ENCODE data around the gene C11orf54. TPM values are rescaled to one million over a fixed set of nuclear protein-coding genes. Genes with fewer than 3 reads are reported as not detected.

The C11orf54 gene
- polyA plus RNA-seq, 2 of the 4 experiments (the other 2 are of a cell fraction) = 12.4 to 27.6 TPM

DNA sequence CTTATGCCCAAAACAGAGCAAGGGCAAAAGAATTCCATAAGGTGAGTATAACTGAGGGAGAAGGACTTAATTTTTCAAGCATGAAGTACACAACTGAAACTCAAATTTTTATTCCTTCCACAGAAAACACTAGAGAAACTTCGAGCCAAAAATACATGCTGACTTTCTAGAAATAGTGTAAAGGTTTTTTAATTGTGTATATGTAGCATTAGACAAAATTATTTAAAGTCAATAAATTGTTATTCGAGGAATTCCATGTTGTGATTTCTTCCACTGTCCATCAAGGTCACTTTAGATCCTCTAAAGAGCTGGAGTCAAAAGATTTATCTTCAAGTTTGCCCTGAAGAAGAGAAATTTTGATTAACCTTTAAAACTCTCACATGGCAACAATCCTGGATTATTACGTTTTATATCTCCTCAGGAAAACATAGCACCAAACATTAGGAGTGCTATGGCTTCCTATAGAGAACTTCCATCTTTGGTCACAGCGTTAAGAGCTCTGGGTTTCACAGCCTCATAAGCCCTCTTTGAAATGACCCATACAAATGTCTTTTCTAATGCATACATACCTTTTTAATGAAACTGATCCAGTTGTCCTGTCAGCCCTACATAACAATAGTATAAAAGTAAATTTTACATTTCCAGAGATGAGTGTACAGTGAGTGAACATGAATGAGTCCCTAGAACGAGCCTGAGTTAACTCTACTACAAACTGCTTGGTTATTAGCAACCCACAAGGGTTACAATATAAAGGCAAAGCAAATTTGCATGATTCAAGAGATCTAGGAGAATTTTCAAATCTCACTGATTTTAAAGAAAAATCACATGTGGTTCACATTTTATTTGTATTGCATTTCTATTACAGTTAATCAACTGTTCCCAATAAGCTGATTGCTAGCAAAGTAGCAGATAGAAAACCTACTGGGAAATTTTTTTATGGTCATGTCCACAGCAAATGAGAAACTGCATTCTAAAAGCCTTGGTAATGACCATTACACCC is 11.1 kb upstream of the C11orf54 start:
- no peak overlapping the region for H3K4me3 ChIP-seq
- H3K4me2 ChIP-seq = no peak overlapping the region
- no peak for DNase-seq (ENCODE audit: low read depth in 1 of 2, low spot score in 1 of 2)
- H3K4me1 ChIP-seq = peaks cover 37% of the 10 kb centered on the region
- H3K9me3 ChIP-seq = no peaks in the 10 kb centered on the region
- ChIA-PET CTCF (no interaction called here), POLR2A (interaction anchor here (0.5 to 2.8 kb wide), 6 partner anchors 9 to 165 kb away, joined by 3 to 16 read pairs (median 5); partner anchors contain the start of genes C11orf54, MED17 and TAF1D)
- no peak for ATAC-seq
- TF ChIP-seq CBX2 (IDR thresholded peaks at IDR 0.05; ENCODE audit: borderline replicate concordance, low read depth) = no peak
- TF ChIP-seq HOXB13 (CRISPR knock-in tag; IDR thresholded peaks at IDR 0.05; ENCODE audit: low read depth) = no peak
- TF ChIP-seq ZFP36 (IDR thresholded peaks at IDR 0.05; ENCODE audit: borderline replicate concordance, partially characterized antibody) = no peak
- no peak for TF ChIP-seq EHMT2 (IDR thresholded peaks at IDR 0.05; ENCODE audit: low read depth)
- TF ChIP-seq NFE2L2 (conservative IDR thresholded peaks at IDR 0.05; ENCODE audit: low read length) = no peak
- TF ChIP-seq, protein P1, sequence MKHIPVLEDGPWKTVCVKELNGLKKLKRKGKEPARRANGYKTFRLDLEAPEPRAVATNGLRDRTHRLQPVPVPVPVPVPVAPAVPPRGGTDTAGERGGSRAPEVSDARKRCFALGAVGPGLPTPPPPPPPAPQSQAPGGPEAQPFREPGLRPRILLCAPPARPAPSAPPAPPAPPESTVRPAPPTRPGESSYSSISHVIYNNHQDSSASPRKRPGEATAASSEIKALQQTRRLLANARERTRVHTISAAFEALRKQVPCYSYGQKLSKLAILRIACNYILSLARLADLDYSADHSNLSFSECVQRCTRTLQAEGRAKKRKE (CRISPR knock-in tag; IDR thresholded peaks at IDR 0.05; ENCODE audit: low read depth) = no peak
- TF ChIP-seq ESRRA (IDR thresholded peaks at IDR 0.05; ENCODE audit: borderline replicate concordance, low read length) = no peak
- TF ChIP-seq SREBF2 (IDR thresholded peaks at IDR 0.05) = no peak
- H3K27ac ChIP-seq = no peak overlapping the region
- WGBS (ENCODE audit: missing lambda C conversion rate) = 75% methylated on average over 5 of the region's 5 CpGs
- no peak for FAIRE-seq

DNA sequence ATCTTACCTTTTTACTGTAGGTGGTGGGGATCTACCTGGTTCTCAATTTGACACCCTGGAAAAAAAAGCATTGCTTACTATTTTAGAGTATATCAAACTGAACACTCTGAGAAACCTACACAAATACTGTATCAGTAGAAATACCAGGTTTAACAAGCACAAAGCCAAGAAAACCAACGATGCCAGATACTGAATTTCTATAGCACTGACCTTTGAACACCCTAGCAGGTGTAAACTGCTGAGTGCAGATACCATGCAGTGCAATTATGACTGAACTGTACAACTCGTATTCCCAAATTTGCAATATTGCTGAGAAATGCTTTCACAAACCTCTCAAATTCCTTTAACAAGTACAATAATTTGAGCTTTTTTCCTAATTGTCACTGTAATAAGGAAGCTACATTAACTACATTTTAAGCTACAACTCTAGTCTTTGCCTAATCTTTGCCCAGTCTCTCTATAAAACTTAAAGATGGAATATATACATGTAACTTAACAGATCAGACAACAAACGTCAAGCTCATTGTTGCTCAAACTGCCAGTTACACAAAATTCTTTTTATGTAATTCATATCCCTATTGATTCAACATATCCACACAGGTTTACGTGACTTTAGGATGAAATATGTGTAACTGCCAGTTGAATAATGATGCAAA is 9.1 kb upstream of the C11orf54 start:
- no peak for ATAC-seq
- no peak for FAIRE-seq
- 63% methylated on average over 4 of the region's 4 CpGs for WGBS (ENCODE audit: missing lambda C conversion rate)
- POLR2A ChIA-PET = interaction anchor here (0.6 to 2.8 kb wide), 2 partner anchors 9 to 10 kb away, joined by 4 to 16 read pairs; partner anchors contain the start of genes C11orf54 and TAF1D
- no peak for DNase-seq (ENCODE audit: low read depth in 1 of 2, low spot score in 1 of 2)
- TF ChIP-seq RAD21 (conservative IDR thresholded peaks at IDR 0.05 in 1 of 2, IDR thresholded peaks at IDR 0.05 in 1 of 2) (no peak), HDAC2 (IDR thresholded peaks at IDR 0.05) (no peak), RCOR1 (IDR thresholded peaks at IDR 0.05; ENCODE audit: low read depth, low read length) (no peak), MYC (IDR thresholded peaks at IDR 0.05; ENCODE audit: borderline replicate concordance, low read length) (no peak), FOXS1 (CRISPR knock-in tag; IDR thresholded peaks at IDR 0.05) (no peak), PHF8 (IDR thresholded peaks at IDR 0.05; ENCODE audit: borderline replicate concordance, low read depth) (no peak), FOSB (CRISPR knock-in tag; IDR thresholded peaks at IDR 0.05) (no peak), ZFP36 (IDR thresholded peaks at IDR 0.05; ENCODE audit: borderline replicate concordance, partially characterized antibody) (no peak), NFE2L2 (conservative IDR thresholded peaks at IDR 0.05; ENCODE audit: low read length) (no peak), MAX (IDR thresholded peaks at IDR 0.05) (no peak)
- H3K4me3 ChIP-seq = no peak overlapping the region
- peak overlapping the region; percentile 90; the same call in 2 of the 3 replicates for H3K4me2 ChIP-seq
- CTCF ChIA-PET = interaction anchor here (1.4 kb wide), 1 partner anchor 15 kb away, joined by 3 read pairs; no protein-coding TSS in a partner anchor
- no peak overlapping the region for H3K27ac ChIP-seq
- H3K9me3 ChIP-seq = no peaks in the 10 kb centered on the region
- H3K4me1 ChIP-seq = peaks cover 56% of the 10 kb centered on the region

GRCh38 chr11:93733474-93733873 is 8.0 kb upstream of the C11orf54 start:
- whole genome bisulfite sequencing (ENCODE audit: missing lambda C conversion rate) = 48% methylated on average over 6 of the region's 6 CpGs
- Histone ChIP-seq H3K4me1 (peaks cover 67% of the 10 kb centered on the region), H3K4me3 (no peak overlapping the region), H3K4me2 (peak overlapping the region; percentile 90), H3K27ac (no peak overlapping the region), H3K9me3 (no peaks in the 10 kb centered on the region)
- TF ChIP-seq HES2 (IDR thresholded peaks at IDR 0.05) (no peak), FOSL2 (IDR thresholded peaks at IDR 0.05) (no peak), FOSL2 (CRISPR knock-in tag; IDR thresholded peaks at IDR 0.05) (no peak), HDAC2 (IDR thresholded peaks at IDR 0.05) (no peak), POLR2AphosphoS2 (conservative IDR thresholded peaks at IDR 0.05; ENCODE audit: low read length) (peak; percentile 52; the same call in 1 of the 2 replicates)
- FAIRE-seq (no peak), DNase-seq (ENCODE audit: low read depth in 1 of 2, low spot score in 1 of 2) (no peak), ATAC-seq (no peak)
- ChIA-PET POLR2A (interaction anchor here (2.8 kb wide), 1 partner anchor 7 kb away, joined by 16 read pairs; the partner anchor contains the start of genes C11orf54 and TAF1D), CTCF (no interaction called here)
